GM18499 (cell line): ENCODE measurements around the gene CROCC.
"Not testable (repeated sequence)": the region's sequence is repeated elsewhere in the genome, so short reads cannot be mapped to it uniquely, and the experiment has no call there.

Source experiments
- ATAC-seq: cut with Tn5 transposase; IDR thresholded peaks from one replicate; pipeline ENCODE4 v1.9.1; 2021; ENCODE audit warnings: moderate number of reproducible peaks; ENCODE audit not compliant: insufficient read depth, unreplicated experiment

CROCC gene

GRCh38 chr1:16913833-16914662 is 7.7 kb upstream of the CROCC start:
- ATAC-seq: no peak

- ATAC-seq: not testable (repeated sequence)
These were observed 6.7 kb upstream of the CROCC start for GRCh38 chr1:16914928-16915626.

GRCh38 chr1:16915627-16915973 is 6.1 kb upstream of the CROCC start:
- no peak for ATAC-seq

GRCh38 chr1:16916036-16916880 is 5.5 kb upstream of the CROCC start:
- ATAC-seq: not testable (repeated sequence)

- ATAC-seq: no peak
These were observed 3.4 kb upstream of the CROCC start for GRCh38 chr1:16918371-16918770.

- ATAC-seq: not testable (repeated sequence)
These were observed 2.6 kb upstream of the CROCC start for GRCh38 chr1:16918936-16919665.

GRCh38 chr1:16920951-16921350 is 780 bp upstream of the CROCC start:
- no peak for ATAC-seq

- ATAC-seq: no peak
These were observed 735 bp downstream of the CROCC start for GRCh38 chr1:16922466-16922865.

GRCh38 chr1:16922885-16923431 is 1.2 kb downstream of the CROCC start:
- no peak for ATAC-seq

GRCh38 chr1:16924216-16924918 is 2.6 kb downstream of the CROCC start:
- no peak for ATAC-seq

GRCh38 chr1:16924919-16925477 is 3.3 kb downstream of the CROCC start:
- ATAC-seq: no peak

GRCh38 chr1:16925635-16926490 is 4.1 kb downstream of the CROCC start:
- ATAC-seq: no peak

GRCh38 chr1:16926491-16927073 is 4.9 kb downstream of the CROCC start:
- ATAC-seq: no peak

- ATAC-seq: no peak
These were observed 5.5 kb downstream of the CROCC start for GRCh38 chr1:16927256-16927655.

- no peak for ATAC-seq
These were observed 6.2 kb downstream of the CROCC start for GRCh38 chr1:16927711-16928485.

GRCh38 chr1:16929146-16930041 is 7.7 kb downstream of the CROCC start:
- not testable (repeated sequence) for ATAC-seq
